Activated CD8-positive, alpha-beta memory T cell treated with anti-CD3 and anti-CD28 coated beads, Interleukin-2, amount 50 U/mL, for 1 hour (primary cell): ENCODE data around the gene CBL.
A peak's percentile ranks its signal among the peaks of the same experiment; 100 is the strongest.

Experiments used
- DNase-seq: peaks from one replicate; pipeline ENCODE4 v3.0.0-alpha.2; 2020; ENCODE audit errors: extremely low read depth

Gene CBL

GRCh38 chr11:119266517-119267255, 60.5 kb downstream of the CBL start:
- DNase-seq = no peak

GRCh38 chr11:119267645-119268044, 61.5 kb downstream of the CBL start:
- DNase-seq = no peak

GRCh38 chr11:119273721-119274120, 67.6 kb downstream of the CBL start:
- DNase-seq = no peak

GRCh38 chr11:119277660-119278059, 71.5 kb downstream of the CBL start:
- no peak for DNase-seq

DNA sequence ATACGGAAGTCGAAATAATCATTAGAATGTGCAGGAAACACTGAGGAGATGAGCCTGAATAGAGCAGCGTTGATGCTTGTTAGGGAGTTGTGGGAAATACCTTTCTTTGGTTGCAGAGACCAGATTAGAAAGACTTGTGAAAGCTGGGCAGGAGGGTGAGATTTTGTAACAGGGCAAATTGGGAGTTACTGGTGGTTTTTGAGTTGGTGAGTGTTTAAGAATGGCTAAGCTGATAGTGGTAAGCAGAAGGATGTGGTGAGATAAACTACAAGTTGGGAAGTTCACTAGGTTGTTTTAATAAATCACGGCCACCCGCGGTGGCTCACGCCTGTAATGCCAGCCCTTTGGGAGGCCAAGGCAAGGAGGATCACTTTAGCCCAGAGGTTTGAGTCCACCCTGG, 76.4 kb downstream of the CBL start:
- no peak for DNase-seq

DNA sequence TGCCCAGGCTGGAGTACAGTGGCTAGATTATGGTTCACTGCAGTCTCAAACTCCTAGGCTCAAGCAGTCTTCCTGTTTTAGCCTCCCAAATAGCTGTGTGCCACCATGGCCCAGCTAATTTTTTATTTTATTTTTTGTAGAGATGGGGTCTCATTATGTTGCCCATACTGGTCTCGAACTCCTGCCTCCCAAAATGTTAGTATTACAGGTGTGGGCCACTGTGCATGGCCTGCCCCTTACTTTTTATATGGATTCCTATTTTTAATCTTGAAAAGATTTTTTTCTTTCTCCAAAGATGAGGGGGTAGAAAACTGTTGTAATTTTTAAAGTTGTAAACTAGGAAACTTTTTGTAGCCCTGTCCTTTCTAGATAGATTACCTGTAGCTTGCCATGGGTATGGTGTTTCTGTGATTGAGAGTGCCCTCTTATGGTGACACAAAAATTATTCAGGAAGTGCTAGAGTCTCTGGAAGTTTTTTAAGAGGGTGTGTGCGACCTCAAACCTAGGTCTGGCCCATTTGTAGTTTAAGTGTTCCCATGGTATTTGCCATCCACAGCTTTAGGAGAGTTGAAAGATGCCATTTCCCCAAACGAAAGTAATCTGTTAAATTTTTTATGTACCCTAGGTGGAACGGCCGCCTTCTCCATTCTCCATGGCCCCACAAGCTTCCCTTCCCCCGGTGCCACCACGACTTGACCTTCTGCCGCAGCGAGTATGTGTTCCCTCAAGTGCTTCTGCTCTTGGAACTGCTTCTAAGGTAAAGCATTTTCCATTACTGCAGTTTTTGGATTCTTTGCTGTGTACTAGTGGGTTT, 78.4 kb downstream of the CBL start:
- no peak for DNase-seq

- no peak for DNase-seq
Measured at GRCh38 chr11:119285431-119285830, 79.3 kb downstream of the CBL start.

DNA sequence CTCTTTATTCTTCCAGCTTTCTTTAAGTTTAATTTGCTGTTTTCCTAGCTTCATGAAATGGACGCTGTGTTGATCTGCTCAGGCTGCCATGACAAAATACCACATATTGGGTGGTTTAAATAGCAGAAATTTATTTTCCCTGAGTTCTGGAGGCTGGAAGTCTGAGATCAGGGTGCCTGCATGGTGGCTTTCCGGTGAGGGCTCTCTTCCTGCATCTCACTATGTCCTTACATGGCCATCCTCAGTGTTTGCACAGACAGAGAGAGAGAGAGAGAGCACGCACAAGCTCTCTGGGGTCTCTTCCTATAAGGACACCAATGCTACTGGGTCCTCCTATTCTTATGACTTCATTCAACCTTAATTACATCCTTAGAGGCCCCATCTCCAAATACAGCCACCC, 82.1 kb downstream of the CBL start:
- DNase-seq = no peak

GRCh38 chr11:119290894-119291497, 84.9 kb downstream of the CBL start:
- no peak for DNase-seq

- DNase-seq = no peak
Measured at GRCh38 chr11:119293461-119293860, 87.3 kb downstream of the CBL start.

GRCh38 chr11:119295178-119295577, 89.0 kb downstream of the CBL start:
- DNase-seq = no peak

- DNase-seq = no peak
Measured at GRCh38 chr11:119297938-119298337, 91.8 kb downstream of the CBL start.

GRCh38 chr11:119298726-119299125, 92.6 kb downstream of the CBL start:
- no peak for DNase-seq

- no peak for DNase-seq
Measured at GRCh38 chr11:119299416-119299815, 93.3 kb downstream of the CBL start.

DNA sequence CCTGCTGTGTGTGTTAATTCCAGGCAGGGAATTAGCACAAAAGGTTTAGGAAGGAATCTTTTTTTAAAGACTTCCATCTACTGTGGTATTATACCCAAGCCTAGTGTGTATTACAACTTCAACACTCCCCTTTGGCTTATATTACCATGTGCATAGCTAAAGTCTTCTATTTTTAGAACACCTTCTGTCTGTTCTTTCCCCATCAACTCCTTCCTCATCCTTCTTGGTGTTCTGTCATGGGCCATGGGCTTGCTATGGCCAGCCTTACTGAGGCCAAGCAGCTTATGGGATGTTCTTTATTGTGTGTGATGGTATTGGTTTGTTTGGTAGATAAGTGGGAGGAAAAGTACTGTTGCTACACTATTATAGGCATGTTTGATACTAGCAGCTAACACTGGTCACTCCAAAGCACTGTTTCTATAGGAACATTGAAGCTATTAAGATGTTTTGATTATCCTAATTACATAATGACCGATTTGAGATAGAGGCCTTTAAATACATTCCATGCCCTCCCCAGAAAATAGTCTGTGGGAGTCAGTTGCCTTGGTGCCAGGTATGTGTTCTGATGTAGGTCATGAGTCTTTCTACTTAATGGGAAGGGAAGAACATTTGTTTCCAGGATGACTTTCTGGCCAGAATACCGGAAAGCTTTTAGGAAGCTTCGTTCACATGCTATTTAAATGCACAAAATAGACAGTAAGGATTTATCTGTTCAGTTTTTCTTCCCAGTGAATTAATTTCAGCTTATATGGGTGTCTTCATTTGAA, 94.2 kb downstream of the CBL start:
- DNase-seq = no peak

DNA sequence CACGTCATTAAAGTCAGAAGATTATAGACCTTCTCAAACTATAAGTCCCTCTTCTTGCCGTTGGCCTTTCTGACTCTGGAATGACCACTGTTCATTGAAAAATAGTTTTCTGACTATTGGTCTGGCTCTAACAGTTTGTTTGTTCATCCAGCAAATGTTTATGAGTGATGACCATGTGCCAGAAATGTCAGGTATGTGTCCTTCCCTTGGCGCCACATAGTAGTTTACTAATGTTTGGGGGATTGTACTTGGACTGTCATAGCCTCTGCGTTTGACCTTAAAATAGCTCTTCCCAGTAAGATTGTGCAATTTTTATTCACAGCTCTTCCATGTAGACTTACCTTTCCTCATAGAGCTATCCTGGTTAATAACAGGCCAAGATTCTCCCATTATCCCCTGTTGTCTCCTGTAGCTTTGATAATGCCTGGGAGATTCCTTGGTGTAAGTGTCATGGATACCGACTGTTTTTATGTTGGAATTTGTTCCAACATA, 97.1 kb downstream of the CBL start:
- no peak for DNase-seq

GRCh38 chr11:119305556-119306372, 99.6 kb downstream of the CBL start:
- DNase-seq = no peak

DNA sequence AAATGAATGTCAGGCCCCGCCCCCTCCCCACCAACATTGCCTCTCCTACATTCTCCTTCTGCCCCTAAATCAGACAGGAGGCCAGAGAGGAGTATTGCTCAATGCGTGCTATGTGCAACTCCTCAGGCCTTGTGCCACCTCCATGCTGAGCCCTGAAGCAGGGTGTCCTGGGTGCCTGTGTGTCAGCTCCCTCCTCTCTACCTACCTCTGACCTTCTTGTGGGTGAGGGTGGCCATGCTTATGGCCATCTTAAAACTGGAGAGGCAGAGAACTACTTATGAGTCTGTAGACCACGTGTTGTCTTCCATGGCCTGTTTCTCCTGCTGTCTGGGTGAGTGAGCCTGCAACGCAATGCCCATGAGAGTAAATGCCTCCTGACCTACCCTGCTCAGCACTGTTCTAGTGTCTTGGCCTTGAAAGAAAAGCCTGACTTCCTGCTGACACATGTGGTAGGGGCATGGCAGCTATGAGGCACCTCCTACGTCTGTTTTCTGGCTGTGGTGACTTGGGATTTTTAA, 100.3 kb downstream of the CBL start:
- peak; percentile 54 for DNase-seq

GRCh38 chr11:119307219-119307618, 101.1 kb downstream of the CBL start:
- no peak for DNase-seq

- DNase-seq = no peak
Measured at GRCh38 chr11:119307974-119308373, 101.8 kb downstream of the CBL start.

DNA sequence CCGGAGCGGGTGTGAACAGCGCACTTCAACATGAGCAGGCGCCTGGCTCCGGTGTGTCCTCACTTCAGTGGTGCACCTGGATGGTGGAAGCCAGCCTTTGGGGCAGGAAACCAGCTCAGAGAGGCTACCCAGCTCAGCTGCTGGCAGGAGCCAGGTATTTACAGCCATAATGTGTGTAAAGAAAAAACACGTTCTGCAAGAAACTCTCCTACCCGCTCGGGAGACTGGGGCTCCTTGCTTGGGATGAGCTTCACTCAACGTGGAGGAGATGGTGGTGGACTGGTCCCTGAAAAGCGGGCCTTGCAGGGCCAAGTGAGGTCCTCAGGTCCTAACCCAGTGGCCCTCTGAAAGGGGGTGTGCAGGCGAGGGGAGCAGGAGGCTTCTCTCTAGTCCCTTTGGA, 103.3 kb downstream of the CBL start:
- DNase-seq = no peak
